Naive B cell (primary cell): ENCODE results near the gene RBMS3. TPM values are rescaled to one million over a fixed set of nuclear protein-coding genes. Genes with fewer than 3 reads are reported as not detected.

Source experiments
- ATAC-seq, 2 donors: fragments of 150-1000 bp; cut with Tn5 transposase; 2 replicates each; pipeline ENCODE4 v1.10.0; 2021; ENCODE audit warnings: low read depth in 2 of 2, mild to moderate bottlenecking in 2 of 2, moderate library complexity in 2 of 2
- DNase-seq: peaks from one replicate; pipeline ENCODE4 v3.0.0; 2022
- H3K27ac Mint-ChIP-seq, 6 donors: one replicate each; pipeline ENCODE4 v1.8.0; 2020 to 2022; ENCODE audit warnings: mild to moderate bottlenecking in 6 of 6, mixed read lengths in 6 of 6, moderate library complexity in 5 of 6, inconsistent platforms in 2 of 6
- H3K27me3 Mint-ChIP-seq, 3 donors: one replicate each; pipeline ENCODE4 v1.8.0; 2021 to 2022; ENCODE audit warnings: mixed read lengths in 3 of 3, mild to moderate bottlenecking in 1 of 3
- H3K36me3 Mint-ChIP-seq, 2 donors: one replicate each; pipeline ENCODE4 v1.8.0; 2020 to 2022; ENCODE audit warnings: mixed read lengths in 2 of 2, inconsistent platforms in 1 of 2, mild to moderate bottlenecking in 1 of 2
- H3K4me1 Mint-ChIP-seq, 3 donors: one replicate each; pipeline ENCODE4 v1.8.0; 2020 to 2022; ENCODE audit warnings: mixed read lengths in 3 of 3, inconsistent platforms in 1 of 3, mild to moderate bottlenecking in 1 of 3, moderate library complexity in 1 of 3
- H3K4me3 Mint-ChIP-seq, 8 donors: one replicate each; pipeline ENCODE4 v1.8.0; 2020 to 2022; ENCODE audit warnings: mild to moderate bottlenecking in 8 of 8, mixed read lengths in 8 of 8, moderate library complexity in 8 of 8, inconsistent platforms in 2 of 8
- H3K9me3 Mint-ChIP-seq, 7 donors: one replicate each; pipeline ENCODE4 v1.8.0; 2020 to 2022; ENCODE audit warnings: mixed read lengths in 7 of 7, mild to moderate bottlenecking in 5 of 7, inconsistent platforms in 2 of 7, moderate library complexity in 1 of 7
- polyA plus RNA-seq, 6 donors: library from polyadenylated mRNA; unstranded; fragments of 300-500 nt; fragmentation: Illumina TruSeq; gene quantifications; one replicate each; pipeline ENCODE4 v1.2.3, GENCODE V29; 2021; ENCODE audit warnings: low read depth in 6 of 6

The RBMS3 gene
- polyA plus RNA-seq, 6 donors from 2014 or later, result 0.12 to 1.3 (median 0.45) TPM; not detected in 3

- Mint-ChIP-seq H3K27me3 (no peaks in the 10 kb centered on the region), H3K9me3 (peaks cover 0 to 4% (median 0%) of the 10 kb centered on the region in 7 donors), H3K27ac (no peak overlapping the region), H3K36me3 (no peaks in the 10 kb centered on the region), H3K4me3 (no peak overlapping the region), H3K4me1 (no peaks in the 10 kb centered on the region)
- no peak for ATAC-seq
- DNase-seq, result no peak
These were observed 213.6 kb downstream of the RBMS3 start for GRCh38 chr3:29494305-29495036.

- no peak overlapping the region for H3K4me3 Mint-ChIP-seq
These were observed 216.4 kb downstream of the RBMS3 start for GRCh38 chr3:29497282-29497681.

GRCh38 chr3:29502771-29503170, 221.9 kb downstream of the RBMS3 start:
- Mint-ChIP-seq H3K27me3 (no peaks in the 10 kb centered on the region), H3K9me3 (peaks cover 0 to 5% (median 2%) of the 10 kb centered on the region in 7 donors), H3K36me3 (no peaks in the 10 kb centered on the region), H3K27ac (no peak overlapping the region), H3K4me3 (no peak overlapping the region), H3K4me1 (no peaks in the 10 kb centered on the region)
- ATAC-seq (no peak), DNase-seq (no peak)

More at GRCh38 chr3:29497282-29497681, 216.4 kb downstream of the RBMS3 start:
- Mint-ChIP-seq H3K4me1 (no peaks in the 10 kb centered on the region), H3K36me3 (no peaks in the 10 kb centered on the region), H3K27ac (no peak overlapping the region), H3K9me3 (no peaks in the 10 kb centered on the region), H3K27me3 (no peaks in the 10 kb centered on the region)
- DNase-seq, result no peak
- ATAC-seq, result no peak

GRCh38 chr3:29503314-29503713, 222.4 kb downstream of the RBMS3 start:
- H3K27ac Mint-ChIP-seq, result no peak overlapping the region
- H3K9me3 Mint-ChIP-seq, result peaks cover 0 to 5% (median 2%) of the 10 kb centered on the region in 7 donors
- ATAC-seq, result no peak
- no peaks in the 10 kb centered on the region for H3K27me3 Mint-ChIP-seq
- no peak for DNase-seq
- no peak overlapping the region for H3K4me3 Mint-ChIP-seq
- H3K36me3 Mint-ChIP-seq, result no peaks in the 10 kb centered on the region
- no peaks in the 10 kb centered on the region for H3K4me1 Mint-ChIP-seq

- no peak for DNase-seq
These were observed 223.1 kb downstream of the RBMS3 start for GRCh38 chr3:29503958-29504357.

GRCh38 chr3:29506502-29506901, 225.6 kb downstream of the RBMS3 start:
- Mint-ChIP-seq H3K27ac (no peak overlapping the region), H3K9me3 (peaks cover 0 to 8% (median 2%) of the 10 kb centered on the region in 7 donors), H3K27me3 (peaks cover 3 to 12% (median 11%) of the 10 kb centered on the region in 3 donors), H3K4me1 (no peaks in the 10 kb centered on the region), H3K36me3 (no peaks in the 10 kb centered on the region), H3K4me3 (no peak overlapping the region)
- no peak for ATAC-seq
- DNase-seq, result no peak

More at GRCh38 chr3:29503958-29504357, 223.1 kb downstream of the RBMS3 start:
- no peak overlapping the region for H3K27ac Mint-ChIP-seq
- ATAC-seq, result no peak
- no peaks in the 10 kb centered on the region for H3K36me3 Mint-ChIP-seq
- peaks cover 0 to 5% (median 2%) of the 10 kb centered on the region in 7 donors for H3K9me3 Mint-ChIP-seq
- peaks cover 0 to 4% (median 3%) of the 10 kb centered on the region in 3 donors for H3K27me3 Mint-ChIP-seq
- no peaks in the 10 kb centered on the region for H3K4me1 Mint-ChIP-seq
- H3K4me3 Mint-ChIP-seq, result no peak overlapping the region

DNA sequence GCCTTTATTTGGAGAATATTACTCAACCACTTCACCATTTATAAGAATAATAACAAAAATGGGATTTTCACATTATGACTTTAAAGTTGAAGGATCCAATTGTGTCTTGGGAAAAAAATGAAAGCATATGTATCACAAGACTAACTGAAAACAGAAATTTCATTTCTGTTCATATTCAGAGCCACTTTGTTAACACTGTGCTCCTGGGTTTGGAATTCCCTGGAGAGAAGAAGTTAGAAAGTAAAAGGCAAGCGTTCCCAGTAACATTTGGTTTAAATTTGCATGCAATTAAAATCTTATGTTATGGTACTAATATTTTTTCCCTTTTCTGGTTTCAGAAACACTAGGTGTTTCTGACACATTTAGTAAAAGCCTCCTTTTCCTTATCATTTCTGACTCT, 230.8 kb downstream of the RBMS3 start:
- ATAC-seq, result no peak
- H3K4me3 Mint-ChIP-seq, result no peak overlapping the region
- H3K9me3 Mint-ChIP-seq, result peaks cover 0 to 4% (median 0%) of the 10 kb centered on the region in 7 donors
- H3K4me1 Mint-ChIP-seq, result peaks cover 4 to 17% (median 13%) of the 10 kb centered on the region in 3 donors
- peaks cover 12 to 15% (median 14%) of the 10 kb centered on the region in 3 donors for H3K27me3 Mint-ChIP-seq
- DNase-seq, result no peak
- no peaks in the 10 kb centered on the region for H3K36me3 Mint-ChIP-seq
- no peak overlapping the region for H3K27ac Mint-ChIP-seq

- no peak for DNase-seq
These were observed 231.8 kb downstream of the RBMS3 start for GRCh38 chr3:29512641-29513040.

DNA sequence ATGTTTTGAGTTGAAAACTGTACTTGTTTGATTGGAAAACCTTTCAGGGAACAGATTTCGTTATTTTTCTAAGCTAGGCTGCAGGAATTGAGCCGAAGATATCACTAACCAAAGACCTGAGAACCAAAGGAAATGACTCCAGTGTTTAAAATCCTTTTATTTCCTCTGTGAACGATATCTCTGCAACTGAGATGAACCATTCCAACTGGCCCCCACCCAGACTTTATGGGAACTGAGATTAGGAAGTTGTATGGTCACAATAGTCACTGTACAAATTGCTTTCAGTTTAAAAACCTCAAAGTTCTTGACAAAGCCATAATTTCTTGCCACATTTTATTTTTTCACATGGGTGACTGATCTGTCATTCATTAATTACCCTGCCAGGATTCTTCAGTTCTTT, 232.4 kb downstream of the RBMS3 start:
- Mint-ChIP-seq H3K36me3 (no peaks in the 10 kb centered on the region), H3K4me1 (peaks cover 4 to 17% (median 13%) of the 10 kb centered on the region in 3 donors), H3K9me3 (peaks cover 0 to 4% (median 0%) of the 10 kb centered on the region in 7 donors), H3K27ac (no peak overlapping the region), H3K27me3 (peaks cover 12 to 15% (median 14%) of the 10 kb centered on the region in 3 donors), H3K4me3 (no peak overlapping the region)
- ATAC-seq (no peak), DNase-seq (no peak)

More at GRCh38 chr3:29512641-29513040, 231.8 kb downstream of the RBMS3 start:
- Mint-ChIP-seq H3K27ac (no peak overlapping the region), H3K36me3 (no peaks in the 10 kb centered on the region), H3K4me1 (peaks cover 4 to 17% (median 13%) of the 10 kb centered on the region in 3 donors), H3K9me3 (peaks cover 0 to 4% (median 0%) of the 10 kb centered on the region in 7 donors), H3K27me3 (peaks cover 12 to 15% (median 14%) of the 10 kb centered on the region in 3 donors), H3K4me3 (no peak overlapping the region)
- ATAC-seq, result no peak

DNA sequence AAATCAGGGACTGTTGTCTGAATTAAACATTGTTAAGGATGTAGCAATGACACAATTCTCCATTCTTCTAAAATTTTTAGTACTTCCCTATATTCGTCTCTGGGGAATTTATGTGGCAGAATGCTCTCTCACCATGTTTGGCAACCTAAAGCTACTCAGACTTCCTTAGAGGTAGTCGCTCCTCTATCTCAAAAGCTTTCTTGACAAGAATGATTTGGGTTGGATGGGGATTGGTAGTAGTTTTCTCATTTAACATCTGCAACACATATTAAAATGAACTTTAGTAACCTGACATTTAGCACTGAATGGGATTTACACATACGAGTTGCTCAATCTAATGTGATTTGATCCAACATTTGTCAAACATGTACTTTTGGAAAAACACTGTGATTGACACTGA, 233.3 kb downstream of the RBMS3 start:
- DNase-seq (no peak), ATAC-seq (no peak)
- Mint-ChIP-seq H3K4me1 (peaks cover 4 to 17% (median 13%) of the 10 kb centered on the region in 3 donors), H3K27ac (no peak overlapping the region), H3K9me3 (peaks cover 0 to 4% (median 0%) of the 10 kb centered on the region in 7 donors), H3K27me3 (peaks cover 7 to 14% (median 10%) of the 10 kb centered on the region in 3 donors), H3K36me3 (no peaks in the 10 kb centered on the region), H3K4me3 (no peak overlapping the region)

GRCh38 chr3:29514912-29515311, 234.0 kb downstream of the RBMS3 start:
- peaks cover 0 to 11% (median 4%) of the 10 kb centered on the region in 3 donors for H3K27me3 Mint-ChIP-seq
- H3K4me1 Mint-ChIP-seq, result peaks cover 4 to 17% (median 13%) of the 10 kb centered on the region in 3 donors
- H3K27ac Mint-ChIP-seq, result no peak overlapping the region
- DNase-seq (no peak), ATAC-seq (no peak)
- no peaks in the 10 kb centered on the region for H3K36me3 Mint-ChIP-seq
- H3K9me3 Mint-ChIP-seq, result no peaks in the 10 kb centered on the region
- no peak overlapping the region for H3K4me3 Mint-ChIP-seq

DNA sequence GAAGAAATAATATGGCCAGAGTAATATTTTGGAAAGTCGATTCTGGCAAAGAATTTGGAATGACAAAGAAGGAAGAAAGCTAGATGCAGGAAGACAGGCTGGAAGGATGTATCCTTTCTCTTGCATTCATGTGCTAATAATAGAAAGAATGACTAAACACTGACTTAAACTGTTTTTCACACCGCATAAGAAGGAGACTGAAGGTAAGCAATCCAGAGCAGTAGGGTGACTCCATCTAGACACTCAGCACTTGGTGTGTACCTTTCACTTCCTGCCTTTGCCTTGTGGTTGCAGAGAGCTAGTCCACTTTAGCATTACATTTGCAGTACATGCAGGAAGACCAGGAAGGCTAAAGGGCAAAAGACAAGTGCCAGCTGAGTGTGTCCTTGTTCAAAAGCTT, 234.6 kb downstream of the RBMS3 start:
- H3K4me1 Mint-ChIP-seq, result peaks cover 4 to 17% (median 13%) of the 10 kb centered on the region in 3 donors

GRCh38 chr3:29516164-29516563, 235.3 kb downstream of the RBMS3 start:
- ATAC-seq (no peak), DNase-seq (no peak)
- H3K27ac Mint-ChIP-seq, result no peak overlapping the region
- no peak overlapping the region for H3K4me3 Mint-ChIP-seq
- H3K4me1 Mint-ChIP-seq, result peaks cover 4 to 17% (median 13%) of the 10 kb centered on the region in 3 donors
- H3K36me3 Mint-ChIP-seq, result no peaks in the 10 kb centered on the region
- H3K9me3 Mint-ChIP-seq, result no peaks in the 10 kb centered on the region
- H3K27me3 Mint-ChIP-seq, result peaks cover 0 to 11% (median 4%) of the 10 kb centered on the region in 3 donors

More for the DNA sequence above, 234.6 kb downstream of the RBMS3 start:
- Mint-ChIP-seq H3K4me3 (no peak overlapping the region), H3K27me3 (peaks cover 0 to 11% (median 4%) of the 10 kb centered on the region in 3 donors), H3K36me3 (no peaks in the 10 kb centered on the region), H3K27ac (no peak overlapping the region), H3K9me3 (no peaks in the 10 kb centered on the region)
- no peak for ATAC-seq
- no peak for DNase-seq

GRCh38 chr3:29520764-29521163, 239.9 kb downstream of the RBMS3 start:
- H3K27me3 Mint-ChIP-seq, result peaks cover 0 to 7% (median 3%) of the 10 kb centered on the region in 3 donors
- no peak overlapping the region for H3K27ac Mint-ChIP-seq
- no peak overlapping the region for H3K4me3 Mint-ChIP-seq
- H3K4me1 Mint-ChIP-seq, result no peaks in the 10 kb centered on the region
- peaks cover 0 to 5% (median 0%) of the 10 kb centered on the region in 7 donors for H3K9me3 Mint-ChIP-seq
- no peak for ATAC-seq
- DNase-seq, result no peak
- H3K36me3 Mint-ChIP-seq, result no peaks in the 10 kb centered on the region
